HG03066 (cell line): ENCODE measurements around the gene AZU1.
"Not testable (repeated sequence)": the region's sequence is repeated elsewhere in the genome, so short reads cannot be mapped to it uniquely, and the experiment has no call there.

Experiments used
- ATAC-seq: cut with Tn5 transposase; IDR thresholded peaks from one replicate; pipeline ENCODE4 v1.9.1; 2021; ENCODE audit warnings: low read depth; ENCODE audit not compliant: unreplicated experiment

Gene AZU1

DNA sequence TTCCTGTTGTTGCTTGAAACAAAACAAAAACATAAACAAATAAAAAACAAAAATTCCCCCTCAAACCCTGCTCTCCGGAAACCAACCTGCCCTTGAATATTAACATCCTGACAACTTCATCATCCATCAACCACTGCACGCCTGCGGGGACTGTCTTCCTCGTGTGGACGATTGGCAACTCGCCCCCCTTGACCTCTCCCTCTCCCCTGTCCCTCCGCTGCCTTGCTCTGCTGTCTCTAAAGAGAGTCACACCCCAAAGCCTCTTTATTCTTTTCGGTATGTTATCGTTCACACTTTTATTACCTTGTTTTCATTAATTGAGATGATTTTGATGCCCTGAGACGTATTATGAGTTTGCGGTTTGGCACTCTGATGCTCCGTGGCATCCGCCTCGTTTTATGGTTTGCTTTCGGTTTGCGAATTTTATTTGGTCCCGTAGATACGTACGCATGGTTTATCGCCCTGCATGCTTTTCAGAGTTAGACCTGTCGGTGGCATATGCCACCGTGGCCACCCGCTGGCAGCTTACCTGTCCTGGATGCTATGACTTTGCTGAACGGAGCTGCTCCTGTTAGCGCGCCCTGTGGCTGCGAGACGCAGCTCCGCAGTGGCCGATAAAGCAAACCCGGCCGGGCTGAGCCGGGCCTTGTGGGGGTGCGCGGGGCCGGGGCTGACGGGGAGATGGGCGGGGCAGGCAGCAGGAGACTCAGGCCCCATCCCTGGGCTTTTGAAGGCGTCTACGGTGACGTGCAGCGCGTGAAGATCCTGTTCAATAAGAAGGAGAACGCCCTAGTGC lies 19.8 kb upstream of the AZU1 start:
- no peak for ATAC-seq

DNA sequence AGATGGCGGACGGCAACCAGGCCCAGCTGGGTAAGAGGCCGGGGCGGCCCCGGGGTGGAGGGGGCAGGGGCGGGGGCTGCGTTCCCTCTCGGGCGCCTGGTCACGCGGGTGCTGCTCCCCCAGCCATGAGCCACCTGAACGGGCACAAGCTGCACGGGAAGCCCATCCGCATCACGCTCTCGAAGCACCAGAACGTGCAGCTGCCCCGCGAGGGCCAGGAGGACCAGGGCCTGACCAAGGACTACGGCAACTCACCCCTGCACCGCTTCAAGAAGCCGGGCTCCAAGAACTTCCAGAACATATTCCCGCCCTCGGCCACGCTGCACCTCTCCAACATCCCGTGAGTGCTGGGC lies 19.2 kb upstream of the AZU1 start:
- ATAC-seq, result no peak

DNA sequence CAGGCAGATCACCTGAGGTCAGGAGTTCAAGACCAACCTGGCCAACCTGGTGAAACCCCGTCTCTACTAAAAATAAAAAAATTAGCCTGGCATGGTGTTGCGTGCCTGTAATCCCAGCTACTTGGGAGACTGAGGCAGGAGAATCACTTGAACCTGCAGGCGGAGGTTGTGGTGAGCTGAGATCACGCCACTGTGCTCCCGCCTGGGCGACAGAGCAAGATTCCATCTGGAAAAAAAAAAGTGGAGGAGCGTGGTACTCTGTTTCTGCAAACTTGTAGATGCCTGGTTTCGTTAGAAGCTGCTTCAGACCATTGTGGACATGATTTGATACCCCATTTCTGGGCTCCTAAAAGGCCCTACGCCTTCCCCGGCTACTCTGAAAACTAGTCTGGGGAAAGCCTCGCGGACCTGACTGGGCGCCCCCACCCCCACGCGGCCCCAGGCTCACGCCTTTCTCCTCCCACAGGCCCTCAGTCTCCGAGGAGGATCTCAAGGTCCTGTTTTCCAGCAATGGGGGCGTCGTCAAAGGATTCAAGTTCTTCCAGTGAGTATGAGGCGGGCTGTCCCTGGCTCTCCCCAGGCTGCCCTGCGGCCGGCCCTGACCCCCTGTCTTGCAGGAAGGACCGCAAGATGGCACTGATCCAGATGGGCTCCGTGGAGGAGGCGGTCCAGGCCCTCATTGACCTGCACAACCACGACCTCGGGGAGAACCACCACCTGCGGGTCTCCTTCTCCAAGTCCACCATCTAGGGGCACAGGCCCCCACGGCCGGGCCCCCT lies 17.4 kb upstream of the AZU1 start:
- ATAC-seq, result no peak

DNA sequence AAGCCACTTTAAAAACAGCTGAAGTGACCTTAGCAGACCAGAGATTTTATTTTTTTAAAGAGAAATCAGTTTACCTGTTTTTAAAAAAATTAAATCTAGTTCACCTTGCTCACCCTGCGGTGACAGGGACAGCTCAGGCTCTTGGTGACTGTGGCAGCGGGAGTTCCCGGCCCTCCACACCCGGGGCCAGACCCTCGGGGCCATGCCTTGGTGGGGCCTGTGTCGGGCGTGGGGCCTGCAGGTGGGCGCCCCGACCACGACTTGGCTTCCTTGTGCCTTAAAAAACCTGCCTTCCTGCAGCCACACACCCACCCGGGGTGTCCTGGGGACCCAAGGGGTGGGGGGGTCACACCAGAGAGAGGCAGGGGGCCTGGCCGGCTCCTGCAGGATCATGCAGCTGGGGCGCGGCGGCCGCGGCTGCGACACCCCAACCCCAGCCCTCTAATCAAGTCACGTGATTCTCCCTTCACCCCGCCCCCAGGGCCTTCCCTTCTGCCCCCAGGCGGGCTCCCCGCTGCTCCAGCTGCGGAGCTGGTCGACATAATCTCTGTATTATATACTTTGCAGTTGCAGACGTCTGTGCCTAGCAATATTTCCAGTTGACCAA lies 16.7 kb upstream of the AZU1 start:
- ATAC-seq, result no peak

DNA sequence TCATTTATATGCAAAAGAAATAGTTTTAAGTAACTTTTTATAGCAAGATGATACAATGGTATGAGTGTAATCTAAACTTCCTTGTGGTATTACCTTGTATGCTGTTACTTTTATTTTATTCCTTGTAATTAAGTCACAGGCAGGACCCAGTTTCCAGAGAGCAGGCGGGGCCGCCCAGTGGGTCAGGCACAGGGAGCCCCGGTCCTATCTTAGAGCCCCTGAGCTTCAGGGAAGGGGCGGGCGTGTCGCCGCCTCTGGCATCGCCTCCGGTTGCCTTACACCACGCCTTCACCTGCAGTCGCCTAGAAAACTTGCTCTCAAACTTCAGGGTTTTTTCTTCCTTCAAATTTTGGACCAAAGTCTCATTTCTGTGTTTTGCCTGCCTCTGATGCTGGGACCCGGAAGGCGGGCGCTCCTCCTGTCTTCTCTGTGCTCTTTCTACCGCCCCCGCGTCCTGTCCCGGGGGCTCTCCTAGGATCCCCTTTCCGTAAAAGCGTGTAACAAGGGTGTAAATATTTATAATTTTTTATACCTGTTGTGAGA lies 16.1 kb upstream of the AZU1 start:
- no peak for ATAC-seq

DNA sequence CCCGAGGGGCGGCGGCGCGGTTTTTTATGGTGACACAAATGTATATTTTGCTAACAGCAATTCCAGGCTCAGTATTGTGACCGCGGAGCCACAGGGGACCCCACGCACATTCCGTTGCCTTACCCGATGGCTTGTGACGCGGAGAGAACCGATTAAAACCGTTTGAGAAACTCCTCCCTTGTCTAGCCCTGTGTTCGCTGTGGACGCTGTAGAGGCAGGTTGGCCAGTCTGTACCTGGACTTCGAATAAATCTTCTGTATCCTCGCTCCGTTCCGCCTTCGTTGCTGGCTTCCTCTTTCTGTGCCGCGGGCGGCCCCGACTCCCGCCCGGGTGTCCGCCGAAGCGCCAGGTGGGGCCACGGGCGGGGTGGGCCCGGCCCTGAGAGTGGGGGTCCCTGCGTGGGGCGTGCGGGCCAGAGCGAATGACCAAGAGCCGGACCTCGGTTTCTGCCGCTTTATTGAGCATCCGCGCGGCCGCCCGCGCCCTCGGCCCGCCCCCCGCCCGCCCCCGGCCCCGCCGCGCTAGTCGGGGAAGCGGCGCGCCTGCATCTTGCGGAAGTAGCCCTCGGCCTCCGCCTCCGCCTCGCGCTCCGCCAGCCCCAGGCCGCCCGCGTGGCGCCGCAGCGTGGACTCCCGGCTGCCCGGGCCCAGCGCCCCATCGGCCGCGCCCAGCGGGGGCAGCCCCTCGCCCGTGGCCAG lies 15.4 kb upstream of the AZU1 start:
- no peak for ATAC-seq

DNA sequence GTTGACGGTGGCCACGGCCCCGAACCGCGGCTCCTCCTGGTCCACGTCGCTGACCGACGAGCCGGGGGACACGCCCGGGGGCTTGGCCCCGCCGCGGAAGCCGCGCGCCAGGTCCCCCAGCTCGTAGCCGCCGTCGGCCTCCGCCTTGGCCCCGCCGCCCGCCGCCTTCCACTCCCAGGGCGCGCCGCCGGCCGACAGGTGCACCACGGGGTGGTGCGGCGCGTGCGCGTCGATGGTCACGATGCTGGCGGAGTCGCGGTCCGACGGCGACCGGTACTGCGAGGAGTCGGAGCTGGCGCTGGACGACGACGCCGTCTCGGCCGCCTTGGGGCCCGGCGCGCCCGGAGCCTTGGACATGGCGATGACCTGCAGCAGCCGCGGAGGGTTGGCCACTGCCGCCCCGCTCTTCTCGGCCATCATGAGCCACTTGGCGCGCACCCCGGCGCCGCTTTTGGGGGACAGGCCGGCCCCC lies 14.9 kb upstream of the AZU1 start:
- no peak for ATAC-seq

DNA sequence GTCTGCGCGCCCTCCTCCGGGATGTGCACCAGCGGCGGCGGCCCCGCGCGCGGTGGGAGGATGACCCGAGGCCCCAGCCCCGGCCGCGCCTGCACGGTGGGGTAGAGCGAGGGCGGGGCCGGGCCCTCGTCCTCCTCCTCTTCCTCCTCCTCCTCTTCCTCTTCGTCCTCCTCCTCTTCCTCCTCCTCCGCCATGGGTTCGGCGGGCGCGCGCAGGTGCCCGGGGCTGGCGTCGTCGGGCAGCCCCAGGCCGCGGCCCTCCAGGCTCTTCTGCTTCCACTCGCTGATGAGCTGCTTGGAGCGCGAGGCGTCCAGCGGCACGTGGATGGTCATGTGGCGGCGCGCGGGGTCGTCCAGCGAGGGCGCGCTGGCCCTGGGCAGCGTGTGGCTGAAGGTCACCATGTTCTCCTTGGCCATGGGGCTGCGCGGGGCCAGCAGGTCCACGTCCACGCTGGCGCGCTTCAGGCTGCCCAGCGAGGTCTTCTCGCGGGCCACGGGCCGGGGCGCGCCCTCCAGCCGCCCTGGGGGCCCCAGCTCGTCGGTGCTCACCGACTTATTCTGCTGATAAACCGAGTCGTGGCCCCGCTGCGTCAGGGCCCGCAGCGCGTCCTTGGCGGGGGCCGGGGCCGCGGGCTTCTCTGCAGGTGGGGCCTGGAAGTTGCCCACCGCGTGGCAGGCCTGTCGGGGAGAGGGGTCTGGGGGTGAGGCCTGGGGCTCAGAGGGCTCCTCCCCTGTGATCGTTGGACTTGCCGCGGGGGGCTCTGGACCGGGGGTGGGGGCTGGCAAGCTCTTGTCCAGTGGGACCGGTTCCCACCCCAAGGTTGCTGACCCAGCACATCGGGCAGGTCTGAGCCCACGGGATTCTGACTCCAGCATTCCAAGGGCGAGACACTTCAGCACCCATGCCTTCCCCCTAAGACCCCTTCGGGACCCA lies 14.2 kb upstream of the AZU1 start:
- no peak for ATAC-seq

DNA sequence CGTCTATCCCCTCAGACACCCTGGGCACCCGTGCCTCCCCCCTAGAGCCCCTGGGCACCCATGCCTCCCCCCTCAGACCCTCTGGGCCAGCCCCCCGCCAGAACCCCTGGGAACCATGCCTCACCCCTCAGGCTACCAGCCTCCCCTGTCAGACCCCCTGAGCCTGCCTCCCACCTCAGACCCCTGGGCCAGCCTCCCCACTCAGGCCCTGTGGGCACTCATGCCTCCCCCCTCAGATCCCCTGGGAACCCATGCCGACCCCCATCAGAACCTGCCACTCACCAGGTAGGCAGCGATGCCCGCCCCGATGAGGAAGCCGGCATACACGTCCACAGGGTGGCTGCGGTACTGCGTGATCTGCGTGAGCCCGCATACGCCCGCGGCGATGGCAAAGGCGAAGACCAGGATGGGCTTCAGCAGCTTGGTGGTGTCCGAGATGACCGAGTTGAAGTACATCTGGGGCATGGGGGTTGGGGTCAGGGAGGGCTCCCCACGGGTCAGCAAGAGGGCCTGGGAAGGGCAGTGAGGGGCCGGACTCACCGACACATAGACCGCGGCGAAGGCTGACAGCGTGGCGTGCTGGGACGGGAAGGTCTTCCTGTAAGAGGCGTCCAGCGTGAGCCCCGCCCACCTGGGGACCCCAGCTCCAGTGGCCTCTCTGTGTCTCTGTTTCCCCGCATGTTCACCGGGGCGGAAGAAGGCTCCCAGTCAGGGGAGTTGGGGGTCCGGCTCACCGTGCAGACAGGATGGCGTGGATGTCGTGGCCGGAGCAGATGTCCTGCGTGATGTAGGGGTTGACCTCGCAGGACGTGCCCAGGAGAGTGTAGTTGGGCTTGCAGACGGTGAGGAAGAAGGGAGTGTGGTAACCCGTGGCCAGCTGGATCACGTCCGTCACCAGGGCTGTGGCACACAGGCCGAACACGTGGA lies 13.2 kb upstream of the AZU1 start:
- no peak for ATAC-seq

DNA sequence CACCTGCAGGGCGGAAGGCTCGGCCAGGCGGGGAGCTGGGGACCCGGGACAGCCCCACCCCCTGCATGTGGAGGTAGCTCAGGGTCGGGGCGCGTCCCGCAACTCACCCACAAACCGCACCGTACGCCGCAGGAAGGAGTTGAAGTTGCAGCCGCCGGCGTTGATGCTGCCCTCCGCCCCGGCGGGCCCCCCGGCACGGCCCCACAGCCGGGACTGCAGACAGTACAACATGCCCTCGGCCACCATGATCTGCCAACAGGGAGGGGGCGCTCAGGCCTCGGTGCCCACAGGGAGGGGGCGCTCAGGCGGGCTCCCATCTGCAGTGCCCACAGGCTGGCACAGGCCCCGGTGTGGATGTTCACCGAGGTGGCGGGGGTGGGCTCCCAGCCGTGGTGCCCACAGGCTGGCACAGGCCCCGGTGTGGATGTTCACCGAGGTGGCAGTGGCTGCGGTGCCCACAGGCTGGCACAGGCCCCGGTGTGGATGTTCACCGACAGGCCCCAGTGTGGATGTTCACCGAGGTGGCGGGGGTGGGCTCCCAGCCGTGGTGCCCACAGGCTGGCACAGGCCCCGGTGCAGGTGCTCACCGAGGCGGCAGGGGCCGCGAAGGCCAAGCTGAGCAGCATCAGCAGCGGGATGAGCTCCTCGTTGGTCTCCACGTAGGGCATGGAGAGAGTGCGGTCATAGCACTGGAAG lies 12.4 kb upstream of the AZU1 start:
- no peak for ATAC-seq

DNA sequence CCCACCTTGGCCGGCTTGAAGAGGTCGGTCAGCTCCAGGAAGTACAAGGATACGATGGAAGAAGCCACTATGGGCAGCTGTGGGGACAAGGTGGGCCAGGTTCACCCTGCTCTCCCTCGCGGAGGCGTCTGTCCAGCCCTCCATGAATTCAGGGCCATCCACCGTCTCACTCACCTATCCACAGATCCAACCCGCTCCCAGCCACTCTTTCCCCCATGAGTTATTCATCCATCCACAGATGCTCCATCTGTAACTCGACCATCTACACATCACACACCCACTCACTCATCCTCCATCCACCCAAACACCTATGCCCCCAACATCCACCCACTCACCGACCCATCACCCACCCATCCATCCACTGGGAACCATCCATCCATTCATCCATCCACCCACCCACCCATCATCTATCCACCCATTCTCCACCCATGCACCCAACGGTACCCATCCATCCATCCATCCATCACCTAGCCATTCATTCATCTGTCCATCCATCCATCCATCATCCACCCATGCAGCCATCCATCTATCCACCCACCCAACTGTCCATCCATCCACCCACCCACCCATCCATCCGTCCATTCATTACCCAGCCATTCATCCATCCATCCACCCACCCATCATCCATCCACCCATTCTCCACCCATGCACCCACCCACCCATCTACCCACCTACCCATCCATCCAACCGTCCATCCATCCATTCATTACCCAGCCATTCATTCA lies 11.7 kb upstream of the AZU1 start:
- ATAC-seq, result no peak

DNA sequence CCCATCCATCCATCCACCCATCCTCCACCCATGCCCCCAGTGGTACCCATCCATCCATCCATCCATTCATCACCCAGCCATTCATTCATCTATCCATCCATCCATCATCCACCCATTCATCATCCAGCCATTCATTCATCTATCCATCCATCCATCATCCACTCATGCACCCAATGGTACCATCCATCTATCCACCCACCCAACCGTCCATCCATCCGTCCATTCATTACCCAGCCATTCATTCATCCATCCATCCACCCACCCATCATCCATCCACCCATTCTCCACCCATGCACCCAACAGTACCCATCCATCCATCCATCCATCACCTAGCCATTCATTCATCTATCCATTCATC lies 11.2 kb upstream of the AZU1 start:
- ATAC-seq, result no peak

DNA sequence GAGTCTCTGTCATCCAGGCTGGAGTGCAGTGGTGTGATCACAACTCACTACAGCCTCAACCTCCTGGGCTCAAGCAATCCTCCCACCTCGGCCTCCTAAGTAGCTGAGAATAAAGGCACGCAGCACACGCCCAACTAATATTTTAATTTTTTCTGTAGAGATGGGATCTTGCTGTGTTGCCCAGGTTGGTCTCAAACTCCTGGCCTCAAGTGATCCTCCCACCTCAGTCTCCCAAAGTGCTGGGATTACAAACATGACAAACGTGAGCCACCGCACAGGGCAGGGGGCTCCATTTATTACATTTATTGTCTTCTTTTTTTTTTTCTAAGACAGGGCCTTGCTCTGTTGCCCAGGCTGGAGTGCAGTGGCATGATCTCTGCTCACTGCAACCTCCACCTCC lies 7.4 kb upstream of the AZU1 start:
- not testable (repeated sequence) for ATAC-seq

DNA sequence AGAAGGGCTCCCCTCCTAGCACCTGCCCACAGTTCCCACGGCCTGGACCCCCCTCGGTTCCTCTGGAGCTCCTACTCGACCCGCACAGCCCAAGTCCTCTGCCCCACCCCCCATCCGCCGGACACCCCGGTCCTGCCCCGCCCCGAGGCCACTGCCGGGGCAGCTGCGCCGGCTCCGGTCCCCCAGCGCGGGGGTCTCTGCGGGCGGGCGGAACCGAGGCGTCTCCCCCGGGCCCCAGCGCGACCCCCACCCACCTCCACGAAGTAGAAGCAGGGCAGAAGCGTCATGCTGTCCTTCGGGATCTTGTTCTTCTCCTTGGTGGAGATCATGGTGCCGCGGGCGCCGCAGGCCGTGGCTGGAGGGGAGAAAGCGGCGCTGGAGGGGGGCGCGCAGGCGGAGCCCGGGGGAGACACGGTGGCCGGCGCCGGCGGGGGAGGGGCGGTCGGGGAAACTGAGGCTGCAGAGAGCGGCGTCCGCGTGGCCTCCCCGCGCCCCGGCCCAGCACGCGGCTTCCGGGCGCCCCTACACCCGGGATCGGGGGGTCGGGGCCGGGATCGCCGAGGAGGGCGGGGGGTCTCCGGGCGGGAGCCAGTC lies 6.3 kb upstream of the AZU1 start:
- no peak for ATAC-seq

DNA sequence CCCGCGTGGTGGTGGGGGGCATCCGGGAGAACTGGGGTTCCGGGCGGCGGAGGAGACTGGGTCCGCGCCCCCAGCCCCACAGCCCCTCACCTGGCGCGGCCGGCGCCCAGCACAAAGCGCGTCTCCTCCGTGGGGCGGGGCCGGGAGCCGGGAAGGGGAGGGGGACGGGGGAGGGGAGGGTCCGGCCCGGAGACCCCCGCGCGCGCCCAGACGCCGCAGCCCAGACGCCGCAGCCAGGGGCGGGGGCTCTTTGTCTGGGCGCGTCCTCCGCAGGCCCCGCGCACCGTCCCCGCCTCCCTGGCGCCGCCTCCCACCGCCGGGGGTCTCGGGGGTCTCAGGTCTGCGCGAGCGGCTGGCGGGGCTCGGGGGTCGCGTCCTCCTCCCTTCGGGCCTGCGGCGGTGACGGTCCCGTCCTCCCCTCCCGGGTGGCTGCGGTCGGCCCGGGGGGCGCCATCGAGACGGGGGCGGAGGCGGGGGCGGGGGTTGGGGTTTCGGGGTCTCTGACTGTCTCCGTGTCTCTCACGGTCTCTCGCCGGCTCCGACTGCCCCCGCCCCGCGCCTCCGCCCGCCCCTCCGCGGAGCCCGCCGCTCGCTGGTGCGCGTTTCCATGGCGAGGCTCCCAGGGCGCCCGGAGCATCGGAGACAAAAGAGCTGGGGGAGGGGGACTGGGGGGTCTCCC lies 5.7 kb upstream of the AZU1 start, which contains the start of gene PLPPR3:
Gene PLPPR3, minus strand, starts transcription at position 131 of the 679 bp plus-strand sequence. CDS start 396 bp downstream, outside the sequence.
- no peak for ATAC-seq

DNA sequence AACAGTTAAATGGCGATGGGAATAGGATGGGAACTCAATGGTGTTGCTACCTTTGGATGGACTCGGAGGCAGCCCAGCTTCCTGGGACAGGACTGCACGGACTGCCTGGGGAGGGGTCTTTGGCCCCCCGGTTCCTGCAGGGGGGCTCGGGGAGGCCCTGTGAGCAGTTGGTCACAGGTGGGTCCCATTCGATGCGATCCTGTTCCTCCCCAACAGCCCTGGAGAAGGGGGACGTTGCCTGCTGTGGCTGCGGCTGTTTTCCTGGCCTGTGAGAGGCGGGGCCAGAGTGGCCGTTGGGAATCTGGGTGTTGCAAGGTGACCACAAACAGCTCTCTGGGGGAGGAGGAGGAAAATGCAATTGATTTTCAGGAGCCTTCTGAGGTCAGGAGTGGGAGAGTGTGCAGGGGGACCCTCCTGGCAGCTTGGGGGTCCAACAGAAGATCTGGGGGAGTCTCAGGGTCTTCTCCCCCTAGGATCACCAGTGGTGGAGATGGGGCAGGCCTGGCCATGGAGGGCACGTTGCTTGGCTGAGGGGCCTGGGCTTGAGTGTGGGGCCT lies 4.0 kb upstream of the AZU1 start:
- ATAC-seq, result no peak
